ENCODE results near the gene GPATCH3. TPM values are rescaled to one million over a fixed set of nuclear protein-coding genes. Genes with fewer than 3 reads are reported as not detected.
"Not testable (repeated sequence)": the region's sequence is repeated elsewhere in the genome, so short reads cannot be mapped to it uniquely, and the experiment has no call there.

The GPATCH3 gene
- total RNA-seq, 1 donor from 2014 or later, result 23.4 TPM

- Mint-ChIP-seq H3K4me1 (ENCODE audit: unreplicated experiment) (no peaks in the 10 kb centered on the region), H3K27me3 (ENCODE audit: unreplicated experiment) (peaks cover 8% of the 10 kb centered on the region), H3K9me3 (ENCODE audit: unreplicated experiment) (no peaks in the 10 kb centered on the region), H3K4me3 (ENCODE audit: unreplicated experiment) (no peak overlapping the region), H3K36me3 (ENCODE audit: low read depth, unreplicated experiment) (peaks cover 24% of the 10 kb centered on the region), H3K27ac (ENCODE audit: unreplicated experiment) (no peak overlapping the region)
- peak; percentile 61 for TF ChIP-seq CTCF (IDR thresholded peaks at IDR 0.05; ENCODE audit: unreplicated experiment)
- DNase-seq (ENCODE audit: low spot score), result peak; percentile 90
These were observed 47.1 kb downstream of the GPATCH3 start for GRCh38 chr1:26853156-26853555.

- H3K36me3 Mint-ChIP-seq (ENCODE audit: low read depth, unreplicated experiment), result peaks cover 27% of the 10 kb centered on the region
- H3K4me3 Mint-ChIP-seq (ENCODE audit: unreplicated experiment), result no peak overlapping the region
- DNase-seq (ENCODE audit: low spot score), result no peak
- TF ChIP-seq CTCF (IDR thresholded peaks at IDR 0.05; ENCODE audit: unreplicated experiment), result no peak
- H3K9me3 Mint-ChIP-seq (ENCODE audit: unreplicated experiment), result no peaks in the 10 kb centered on the region
- peaks cover 6% of the 10 kb centered on the region for H3K27me3 Mint-ChIP-seq (ENCODE audit: unreplicated experiment)
- H3K27ac Mint-ChIP-seq (ENCODE audit: unreplicated experiment), result no peak overlapping the region
- no peaks in the 10 kb centered on the region for H3K4me1 Mint-ChIP-seq (ENCODE audit: unreplicated experiment)
These were observed 47.6 kb downstream of the GPATCH3 start for GRCh38 chr1:26852701-26853100.

- no peak for DNase-seq (ENCODE audit: low spot score)
- no peak overlapping the region for H3K27ac Mint-ChIP-seq (ENCODE audit: unreplicated experiment)
- no peaks in the 10 kb centered on the region for H3K9me3 Mint-ChIP-seq (ENCODE audit: unreplicated experiment)
- TF ChIP-seq CTCF (IDR thresholded peaks at IDR 0.05; ENCODE audit: unreplicated experiment), result no peak
- H3K4me3 Mint-ChIP-seq (ENCODE audit: unreplicated experiment), result no peak overlapping the region
- H3K4me1 Mint-ChIP-seq (ENCODE audit: unreplicated experiment), result no peaks in the 10 kb centered on the region
- H3K27me3 Mint-ChIP-seq (ENCODE audit: unreplicated experiment), result peaks cover 5% of the 10 kb centered on the region
- H3K36me3 Mint-ChIP-seq (ENCODE audit: low read depth, unreplicated experiment), result peaks cover 33% of the 10 kb centered on the region
These were observed 49.1 kb downstream of the GPATCH3 start for GRCh38 chr1:26851106-26851684.

GRCh38 chr1:26848941-26849774 lies 51.1 kb downstream of the GPATCH3 start:
- Mint-ChIP-seq H3K27ac (ENCODE audit: unreplicated experiment) (no peak overlapping the region), H3K9me3 (ENCODE audit: unreplicated experiment) (no peaks in the 10 kb centered on the region), H3K4me1 (ENCODE audit: unreplicated experiment) (no peaks in the 10 kb centered on the region), H3K36me3 (ENCODE audit: low read depth, unreplicated experiment) (peaks cover 28% of the 10 kb centered on the region), H3K27me3 (ENCODE audit: unreplicated experiment) (peaks cover 4% of the 10 kb centered on the region), H3K4me3 (ENCODE audit: unreplicated experiment) (no peak overlapping the region)
- no peak for DNase-seq (ENCODE audit: low spot score)
- no peak for TF ChIP-seq CTCF (IDR thresholded peaks at IDR 0.05; ENCODE audit: unreplicated experiment)

GRCh38 chr1:26848499-26848898 lies 51.8 kb downstream of the GPATCH3 start:
- Mint-ChIP-seq H3K27ac (ENCODE audit: unreplicated experiment) (no peak overlapping the region), H3K4me1 (ENCODE audit: unreplicated experiment) (no peaks in the 10 kb centered on the region), H3K4me3 (ENCODE audit: unreplicated experiment) (no peak overlapping the region), H3K9me3 (ENCODE audit: unreplicated experiment) (no peaks in the 10 kb centered on the region), H3K36me3 (ENCODE audit: low read depth, unreplicated experiment) (peaks cover 28% of the 10 kb centered on the region), H3K27me3 (ENCODE audit: unreplicated experiment) (peaks cover 4% of the 10 kb centered on the region)
- TF ChIP-seq CTCF (IDR thresholded peaks at IDR 0.05; ENCODE audit: unreplicated experiment), result no peak
- no peak for DNase-seq (ENCODE audit: low spot score)

GRCh38 chr1:26847826-26848225 lies 52.4 kb downstream of the GPATCH3 start:
- H3K4me1 Mint-ChIP-seq (ENCODE audit: unreplicated experiment); H3K27ac Mint-ChIP-seq (ENCODE audit: unreplicated experiment); H3K4me3 Mint-ChIP-seq (ENCODE audit: unreplicated experiment); H3K27me3 Mint-ChIP-seq (ENCODE audit: unreplicated experiment); H3K9me3 Mint-ChIP-seq (ENCODE audit: unreplicated experiment); DNase-seq (ENCODE audit: low spot score): not testable (repeated sequence)
- H3K36me3 Mint-ChIP-seq (ENCODE audit: low read depth, unreplicated experiment), result peaks cover 28% of the 10 kb centered on the region
